DMS53 treated with DMSO at 0.1 percent for 48 hours (cell line): ENCODE measurements around the gene CHD5.

Experiments
- DNase-seq: peaks from one replicate; lab custom pipeline; 2025; ENCODE audit not compliant: unreplicated experiment; lab: John Stamatoyannopoulos, UW

CHD5 gene

DNA sequence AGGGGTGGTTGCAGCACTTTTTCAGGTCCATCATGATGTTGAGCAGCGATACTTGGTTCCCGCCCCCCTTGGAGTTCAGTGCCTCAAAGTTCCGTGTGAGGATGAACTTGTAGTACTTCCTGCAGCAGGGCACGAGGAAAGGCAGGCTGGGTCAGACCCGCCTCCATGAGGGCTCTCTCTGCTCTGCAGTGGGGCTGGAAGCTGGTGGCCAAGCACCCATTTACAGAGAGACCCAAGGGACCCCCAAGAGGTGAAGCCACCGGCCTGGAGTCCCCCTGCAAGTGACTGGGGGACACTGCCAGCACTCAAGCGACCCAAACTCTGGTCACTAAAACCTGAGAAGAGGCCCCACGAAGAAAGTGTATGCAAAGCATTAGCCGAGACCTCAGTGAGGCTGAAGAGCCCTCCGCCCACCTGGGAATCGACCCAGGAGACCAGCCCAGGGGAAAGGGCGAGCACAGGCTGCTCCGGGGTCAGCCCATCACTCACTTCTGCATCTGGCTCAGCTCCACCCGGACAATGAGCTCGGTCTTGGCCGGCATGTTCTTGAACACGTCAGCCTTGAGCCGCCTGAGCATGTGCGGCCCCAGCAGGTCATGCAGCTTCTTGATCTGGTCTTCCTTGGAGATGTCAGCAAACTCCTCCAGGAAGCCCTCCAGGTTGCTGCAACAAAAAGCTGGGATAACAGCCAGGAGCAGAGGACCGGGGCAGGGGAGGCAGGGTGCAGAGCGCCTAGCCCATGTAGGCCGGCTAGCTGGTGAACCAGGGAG, 45.2 kb downstream of the CHD5 start:
- DNase-seq = no peak

DNA sequence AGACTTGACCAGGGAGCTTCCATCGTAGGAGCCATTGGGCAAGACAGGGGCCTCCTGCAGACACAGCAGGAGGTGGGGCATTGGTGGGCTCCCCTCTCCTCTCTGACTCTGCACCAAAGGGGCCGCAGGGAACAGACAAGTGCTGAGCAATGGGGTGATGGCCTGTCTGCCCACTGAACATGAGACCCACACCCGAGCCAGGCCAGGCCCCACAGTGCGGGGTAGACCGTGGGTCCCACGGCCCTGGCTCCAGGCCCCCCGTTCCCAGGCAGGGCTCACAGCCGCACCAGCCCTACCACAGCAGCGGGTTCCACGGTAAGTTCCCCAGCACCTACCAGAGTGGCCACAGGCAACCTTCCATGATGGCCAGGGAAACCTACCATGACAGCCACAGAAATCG, 45.9 kb downstream of the CHD5 start:
- DNase-seq = no peak

DNA sequence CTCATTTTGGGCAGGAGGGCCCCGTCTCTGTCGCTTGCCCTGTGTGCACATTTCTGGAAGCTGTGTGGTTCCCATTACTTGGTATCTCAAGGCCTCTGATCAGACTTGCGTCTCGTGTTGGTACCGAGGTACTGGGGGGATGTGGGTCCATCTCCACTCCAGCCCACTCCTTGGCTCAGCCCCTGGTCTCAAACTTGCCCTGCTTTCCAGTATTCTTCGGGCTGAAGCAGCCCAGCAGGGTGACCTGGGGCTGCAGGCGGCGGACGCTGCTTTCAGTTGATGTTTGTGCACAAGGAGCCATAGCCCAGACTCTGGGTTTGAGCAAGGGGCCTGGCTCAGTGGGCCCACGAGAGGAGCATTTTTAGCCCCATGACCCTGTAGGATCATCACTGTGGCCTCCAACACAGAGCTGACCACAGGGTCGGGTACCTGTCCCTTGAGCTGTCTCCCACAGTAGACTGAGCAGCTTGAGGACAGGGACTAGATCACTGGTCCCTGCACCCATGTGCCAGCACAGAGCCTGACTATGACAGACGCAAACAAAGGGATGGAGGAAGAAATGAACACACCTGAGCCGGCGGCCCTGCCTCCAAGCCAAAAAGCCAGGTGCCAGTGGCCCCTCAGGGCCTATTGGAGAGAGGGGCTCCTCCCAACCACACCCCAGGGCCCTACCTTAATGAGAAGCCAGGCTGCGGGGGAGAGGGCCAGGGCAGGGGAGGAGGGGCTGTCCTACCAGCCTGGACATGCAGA, 46.8 kb downstream of the CHD5 start:
- no peak for DNase-seq

DNA sequence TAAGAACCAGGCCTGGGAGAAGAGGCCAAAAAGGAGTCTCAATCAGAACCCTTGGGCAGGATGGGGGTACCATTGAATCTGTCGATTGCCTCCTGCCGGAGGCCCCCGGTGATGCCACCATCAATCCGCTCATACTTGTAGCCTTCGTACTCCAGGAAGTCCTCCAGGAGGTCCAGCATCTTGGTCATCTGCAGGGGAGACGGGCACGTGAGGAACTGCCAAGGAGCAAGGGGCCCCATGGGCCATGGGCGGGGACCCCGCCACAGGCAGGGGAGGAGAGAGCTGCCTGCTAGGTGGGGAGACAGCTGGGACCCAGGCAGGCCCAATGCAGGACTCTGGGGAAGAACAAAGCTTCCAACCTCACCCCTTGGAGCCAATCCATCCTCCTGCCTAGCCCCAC, 48.6 kb downstream of the CHD5 start:
- DNase-seq = no peak

DNA sequence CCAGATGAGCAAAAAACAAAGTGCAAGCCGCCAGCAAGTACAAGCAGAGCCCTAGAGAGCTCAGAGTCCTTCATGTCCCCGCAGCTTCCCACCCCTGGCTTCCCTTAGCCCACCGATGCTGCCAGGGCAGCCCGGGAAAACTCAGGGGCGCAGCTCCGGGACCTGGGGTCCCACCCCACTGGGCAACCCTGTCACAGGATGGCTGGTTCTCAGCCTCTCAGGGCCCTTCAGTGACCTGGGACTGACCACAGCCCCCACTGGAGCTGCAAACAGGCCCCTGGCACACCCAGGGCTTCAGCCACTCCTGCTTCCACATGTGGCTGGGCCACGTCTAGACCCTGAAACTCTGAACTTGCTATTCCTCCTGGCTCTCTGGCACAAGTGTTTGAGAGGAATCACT, 49.5 kb downstream of the CHD5 start:
- DNase-seq = no peak

DNA sequence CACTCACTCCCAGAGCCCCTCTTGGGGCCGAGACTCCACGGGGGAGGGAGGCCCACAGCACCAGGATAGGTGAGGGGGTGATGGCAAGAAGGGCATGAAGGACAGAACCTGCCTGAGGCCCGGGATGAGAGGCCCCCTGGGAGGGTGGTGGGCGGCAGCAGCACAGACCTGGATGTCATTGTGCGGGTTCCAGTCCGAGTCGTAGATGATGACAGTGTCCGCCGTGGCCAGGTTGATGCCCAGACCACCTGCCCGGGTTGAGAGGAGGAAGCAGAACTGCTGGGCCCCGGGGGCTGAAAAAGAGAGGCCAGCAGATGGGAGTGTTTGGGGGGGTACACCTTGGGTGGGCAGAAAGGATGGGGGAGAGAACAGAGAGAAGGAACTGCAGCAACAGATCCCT, 50.1 kb downstream of the CHD5 start:
- DNase-seq = no peak

DNA sequence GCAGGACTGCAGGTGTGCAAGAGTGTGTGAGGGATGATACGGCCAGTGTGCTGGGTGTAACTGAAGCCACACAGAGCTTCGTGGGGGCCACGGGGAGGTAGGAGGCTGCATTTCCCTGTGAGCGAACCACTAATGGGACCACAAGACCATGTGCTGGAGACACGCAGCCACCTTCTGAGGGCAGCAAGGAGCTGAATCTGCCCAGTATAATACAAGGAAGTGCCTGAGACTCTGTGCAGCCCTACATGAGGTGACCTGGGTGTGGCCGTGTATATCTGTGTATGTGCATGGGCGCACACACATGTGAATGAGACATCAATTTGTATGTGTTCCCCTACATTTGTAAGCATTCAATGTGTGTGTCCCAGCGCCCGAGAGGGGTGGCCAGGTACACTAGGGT, 50.8 kb downstream of the CHD5 start:
- no peak for DNase-seq

DNA sequence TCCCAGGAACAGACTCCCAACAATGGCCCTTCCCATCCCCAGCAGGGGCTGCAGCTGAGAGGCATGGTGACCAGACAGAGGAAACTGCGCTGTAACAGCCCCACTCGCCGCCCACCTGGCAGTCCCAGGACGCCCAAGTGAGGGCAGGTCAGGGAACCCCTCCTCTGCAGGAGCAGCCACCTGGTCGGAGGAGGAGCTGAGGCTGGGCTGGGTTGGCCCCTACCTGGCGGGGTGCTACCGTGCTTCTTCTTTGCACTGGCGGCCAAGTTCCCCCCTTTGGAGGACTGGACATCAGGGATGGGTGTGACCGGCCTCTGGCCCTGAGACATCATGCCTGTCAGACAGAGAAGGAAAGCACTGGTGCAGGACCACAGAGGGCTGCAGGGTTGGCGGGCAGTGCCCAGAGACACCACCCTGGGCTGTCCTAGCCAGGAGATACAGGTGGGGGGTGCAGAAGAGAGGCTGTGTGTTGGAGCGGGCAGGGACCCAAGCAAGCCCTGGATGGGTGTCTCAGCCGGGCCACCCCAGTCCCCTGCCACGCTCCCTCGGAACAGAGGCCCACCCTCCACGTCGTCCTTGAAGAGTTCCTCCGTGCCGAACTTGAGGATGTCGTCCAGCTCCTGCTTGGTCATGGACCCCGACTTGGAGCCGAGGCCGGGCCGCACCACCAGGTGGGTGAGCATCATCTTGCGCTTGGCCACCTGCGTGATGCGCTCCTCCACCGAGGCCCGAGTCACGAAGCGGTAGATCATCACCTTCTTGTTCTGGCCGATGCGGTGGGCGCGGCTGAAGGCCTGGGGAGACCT, 51.6 kb downstream of the CHD5 start:
- DNase-seq = no peak

DNA sequence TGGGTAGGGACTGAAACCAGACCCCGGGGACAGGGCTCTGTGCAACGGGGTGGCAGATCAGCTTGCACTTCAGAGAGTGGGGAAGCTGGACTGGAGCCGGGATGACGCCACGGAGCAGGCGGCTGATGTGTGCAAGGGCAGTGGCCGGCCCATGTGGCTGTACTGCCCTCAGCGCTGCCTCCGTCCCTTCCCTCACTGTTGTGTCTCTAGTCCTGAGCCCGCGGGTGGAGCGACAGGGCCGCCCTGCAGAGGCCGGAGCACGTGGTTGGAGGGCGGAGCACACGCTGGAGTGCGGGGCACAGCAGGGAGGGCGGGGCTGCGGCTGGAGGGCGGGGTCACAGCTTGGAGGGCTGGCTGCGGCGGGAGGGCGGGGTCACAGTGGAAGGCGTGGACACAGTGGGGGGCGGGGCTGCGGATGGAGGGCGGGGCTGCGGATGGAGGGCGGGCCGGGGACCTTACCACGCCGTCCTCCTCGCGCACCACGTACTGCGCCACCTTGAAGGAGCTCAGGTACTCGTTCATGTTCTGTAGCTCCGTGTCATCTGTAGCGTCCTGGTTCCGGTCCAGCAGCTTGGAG, 52.4 kb downstream of the CHD5 start:
- peak; percentile 73 for DNase-seq

DNA sequence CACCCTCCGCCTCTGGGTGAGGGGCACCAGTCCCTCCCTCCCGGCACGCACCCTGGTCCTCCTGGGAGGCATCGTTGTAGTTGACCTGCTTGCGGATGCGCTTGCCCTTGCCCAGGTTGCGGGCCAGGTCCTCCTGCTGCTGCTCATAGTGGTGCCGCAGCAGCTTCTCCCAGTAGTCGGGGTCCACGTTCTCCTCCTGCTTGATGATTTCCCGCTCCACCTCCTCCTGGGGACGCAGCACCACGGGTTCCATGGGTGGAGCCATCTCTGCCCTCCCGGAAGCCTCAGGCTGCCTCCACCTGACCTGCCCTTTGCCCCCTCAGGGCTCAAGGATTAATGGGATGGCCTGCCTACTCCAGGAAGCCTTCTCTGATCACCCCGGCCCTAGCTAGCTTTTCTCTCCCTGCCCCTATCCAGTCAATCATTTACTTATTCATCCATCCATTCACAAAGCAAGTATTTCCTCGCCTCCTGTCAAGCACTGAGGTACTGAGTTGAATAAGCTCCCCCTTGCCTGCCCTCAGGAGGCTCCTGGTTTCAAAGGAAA, 53.5 kb downstream of the CHD5 start:
- no peak for DNase-seq

DNA sequence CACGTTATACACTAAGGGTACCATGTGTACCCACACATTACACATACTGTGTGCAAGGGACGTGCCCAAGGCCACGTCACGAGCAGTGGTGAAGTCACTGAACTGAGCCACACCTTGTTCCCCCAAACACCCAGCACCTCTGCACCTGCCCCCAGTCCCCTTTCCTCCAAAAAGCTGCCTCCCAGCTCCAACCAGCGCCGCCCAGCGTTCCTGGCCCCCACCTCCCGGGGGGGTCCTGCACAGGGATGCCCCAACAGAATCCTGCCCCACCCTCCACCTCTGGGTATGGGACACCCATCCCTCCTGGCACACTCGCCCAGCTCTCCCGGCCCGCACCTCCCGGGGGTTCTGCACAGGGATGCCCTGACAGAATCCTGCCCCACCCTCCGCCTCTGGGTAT, 54.1 kb downstream of the CHD5 start:
- no peak for DNase-seq

DNA sequence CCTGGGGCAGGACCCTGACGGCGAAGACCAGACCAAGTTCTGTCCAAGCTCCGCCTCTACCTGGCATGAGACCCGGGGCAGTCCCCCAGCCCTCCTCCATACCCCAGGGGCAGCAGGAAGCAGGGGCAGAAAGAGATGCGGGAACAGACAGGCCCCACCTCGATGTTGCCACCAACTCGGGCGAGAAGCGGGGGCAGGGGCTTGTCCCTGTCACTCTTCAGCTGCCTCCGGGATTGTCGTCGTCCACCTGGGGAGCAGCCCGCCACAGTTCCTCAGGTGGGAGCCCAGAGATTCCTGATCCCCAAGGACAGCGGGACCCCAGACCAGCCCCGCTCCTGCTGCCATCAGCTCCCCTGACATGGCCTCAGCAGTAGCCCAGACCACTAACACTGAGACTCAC, 54.8 kb downstream of the CHD5 start:
- DNase-seq = no peak

DNA sequence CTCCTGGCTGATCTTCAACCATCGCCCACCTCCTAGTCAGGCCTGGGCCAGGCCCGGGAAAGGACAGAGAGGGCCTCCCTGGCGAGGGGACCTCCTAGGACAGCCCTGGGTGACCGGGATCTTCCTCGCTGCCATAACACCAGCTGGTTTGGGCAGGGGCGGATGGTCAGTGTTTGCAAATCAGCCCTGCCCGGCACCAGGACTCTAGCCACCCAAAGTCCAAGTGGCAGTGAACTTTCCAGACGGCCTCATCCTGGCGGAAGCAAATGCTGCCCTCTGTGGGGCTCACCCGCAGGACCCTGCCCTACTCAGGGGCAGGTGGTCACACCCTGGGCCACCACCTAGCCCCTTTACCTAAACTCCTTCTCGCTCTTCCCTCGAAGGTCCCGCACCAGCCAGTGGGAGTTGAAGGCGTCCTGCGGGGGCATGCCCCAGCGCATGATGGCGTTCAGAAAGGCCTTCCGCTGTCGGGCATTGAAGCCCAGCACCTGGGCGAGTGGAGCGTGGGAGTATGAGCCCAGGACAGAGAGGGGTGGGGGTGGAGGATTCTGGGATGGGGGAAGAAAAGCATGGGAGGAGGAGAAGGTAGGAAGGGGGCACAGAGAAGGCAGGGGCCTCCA, 55.3 kb downstream of the CHD5 start:
- no peak for DNase-seq

DNA sequence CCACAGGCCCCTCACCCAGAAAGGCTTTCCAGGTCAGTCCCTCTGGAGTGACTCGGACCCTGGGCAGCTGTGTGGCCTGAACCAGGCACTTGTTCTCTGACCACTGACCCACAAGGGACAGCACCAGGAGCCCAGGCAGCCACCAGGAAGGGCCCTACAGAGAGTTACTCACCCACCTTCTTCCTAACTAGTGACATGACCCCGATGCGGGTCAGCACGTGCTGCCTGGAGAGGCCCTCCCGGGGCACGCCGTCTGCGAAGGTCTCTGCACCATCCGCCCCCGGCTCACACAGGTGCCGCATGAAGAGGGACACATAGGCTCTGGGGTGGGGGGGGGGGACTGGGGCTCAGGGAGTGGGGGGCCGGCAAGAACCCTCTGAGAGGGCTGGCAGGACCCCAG, 55.8 kb downstream of the CHD5 start:
- no peak for DNase-seq

DNA sequence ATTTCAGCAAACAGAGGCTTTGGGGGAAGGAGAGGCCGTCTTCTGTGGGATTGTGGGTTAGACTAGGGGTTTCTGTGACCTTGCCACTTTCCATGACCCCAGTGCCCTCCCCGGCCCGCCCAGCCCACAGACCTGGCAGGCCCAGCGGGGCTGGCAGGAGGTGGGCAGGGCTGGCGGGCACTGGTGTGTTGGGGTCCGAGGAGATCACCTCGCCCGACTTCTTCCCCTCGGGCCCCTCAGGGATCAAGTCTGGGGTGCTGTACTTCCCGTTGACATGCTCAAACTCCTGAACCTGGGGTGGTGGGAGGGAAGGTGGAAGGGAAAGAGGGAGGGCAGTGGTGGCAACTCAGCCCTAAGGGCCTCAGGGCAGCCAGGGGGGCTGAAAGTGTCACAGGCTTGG, 56.3 kb downstream of the CHD5 start:
- DNase-seq = no peak

DNA sequence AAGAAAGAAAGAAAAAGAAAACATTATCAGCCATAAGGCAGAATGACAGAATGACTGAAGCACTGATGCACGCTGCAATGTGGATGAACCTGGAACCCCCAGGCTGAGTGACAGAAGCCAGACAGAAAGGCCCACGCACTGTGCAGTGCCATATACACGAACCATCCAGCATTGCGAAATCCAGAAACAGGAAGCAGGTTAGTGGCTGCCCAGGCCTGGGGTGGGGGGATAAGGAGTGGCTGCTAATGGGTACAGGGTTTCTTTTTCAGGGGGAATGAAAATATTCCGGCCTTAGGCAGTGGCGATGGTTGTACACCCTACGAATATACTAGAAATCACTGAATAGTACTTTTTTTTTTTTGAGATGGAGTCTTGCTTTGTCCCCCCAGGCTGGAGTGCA, 57.0 kb downstream of the CHD5 start:
- DNase-seq = no peak

DNA sequence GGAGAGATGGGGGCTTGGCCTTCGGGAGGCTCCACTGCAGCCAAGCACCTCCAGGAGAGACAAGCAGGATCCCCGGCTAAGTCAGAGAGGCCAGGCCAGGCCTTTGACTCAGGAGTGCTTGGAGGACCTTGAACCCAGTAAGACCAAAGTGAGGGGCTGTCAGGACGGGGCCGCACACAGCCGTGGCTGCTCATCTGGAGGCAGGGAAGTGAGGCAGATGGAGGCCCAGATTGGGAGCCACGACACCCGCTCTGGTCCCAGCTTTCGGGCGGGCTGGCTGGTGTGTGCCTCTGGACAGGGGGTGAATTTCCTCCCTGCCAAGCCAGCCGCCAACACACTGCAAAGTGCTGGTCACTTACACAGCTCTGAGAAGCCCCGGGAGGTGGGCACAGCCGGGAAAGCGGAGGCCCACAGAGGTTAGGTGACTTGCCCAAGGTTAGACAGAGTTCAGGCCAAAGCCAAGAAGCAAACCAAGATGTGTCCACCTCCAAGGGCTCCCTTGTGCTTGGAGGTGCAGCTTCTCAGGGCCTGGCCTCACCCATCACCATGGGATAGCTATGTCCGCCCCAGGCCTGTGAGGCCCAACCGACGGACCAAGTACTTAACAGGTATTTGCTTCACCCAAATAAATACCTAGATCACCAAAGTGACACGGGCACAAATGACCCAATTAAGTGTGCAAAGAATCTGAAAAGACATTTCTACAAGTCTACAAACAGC, 58.3 kb downstream of the CHD5 start:
- DNase-seq = no peak

DNA sequence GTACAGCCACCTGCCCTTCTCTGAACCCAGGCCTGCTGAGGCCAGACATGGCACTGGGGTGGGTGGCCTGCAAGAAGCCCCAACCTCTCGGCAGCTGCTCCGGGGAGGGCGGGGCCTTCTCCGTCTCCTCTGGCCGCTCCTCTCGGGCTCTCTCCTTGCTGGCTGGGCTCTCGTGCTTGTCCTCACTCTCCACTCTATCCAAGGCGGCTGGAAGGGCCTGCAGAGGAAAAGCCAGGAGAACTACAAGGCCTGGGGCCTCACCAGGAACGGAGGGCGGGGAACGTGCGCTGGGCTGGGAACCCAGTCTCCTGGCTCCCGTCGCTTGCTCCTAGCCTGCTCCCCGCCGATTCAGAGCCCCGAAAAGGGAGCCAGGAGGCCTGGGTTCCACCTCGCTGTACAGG, 59.1 kb downstream of the CHD5 start:
- DNase-seq = no peak

DNA sequence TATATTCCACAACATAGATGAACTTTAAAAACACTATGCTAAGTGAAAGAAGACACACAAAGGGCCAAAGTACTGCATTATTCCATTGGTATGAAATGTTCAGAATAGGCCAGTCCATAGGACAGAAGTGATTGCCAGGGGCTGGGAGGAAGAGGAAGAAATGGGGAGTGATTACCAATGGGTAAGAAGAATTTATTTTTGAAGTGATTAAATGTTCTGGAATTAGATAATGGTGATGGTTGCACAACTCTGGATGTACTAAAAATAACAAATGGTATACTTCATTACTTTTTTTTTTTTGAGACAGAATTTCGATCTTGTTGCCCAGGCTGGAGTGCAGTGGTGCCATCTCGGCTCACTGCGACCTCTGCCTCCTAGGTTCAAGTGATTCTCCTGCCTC, 61.7 kb downstream of the CHD5 start:
- DNase-seq = no peak

DNA sequence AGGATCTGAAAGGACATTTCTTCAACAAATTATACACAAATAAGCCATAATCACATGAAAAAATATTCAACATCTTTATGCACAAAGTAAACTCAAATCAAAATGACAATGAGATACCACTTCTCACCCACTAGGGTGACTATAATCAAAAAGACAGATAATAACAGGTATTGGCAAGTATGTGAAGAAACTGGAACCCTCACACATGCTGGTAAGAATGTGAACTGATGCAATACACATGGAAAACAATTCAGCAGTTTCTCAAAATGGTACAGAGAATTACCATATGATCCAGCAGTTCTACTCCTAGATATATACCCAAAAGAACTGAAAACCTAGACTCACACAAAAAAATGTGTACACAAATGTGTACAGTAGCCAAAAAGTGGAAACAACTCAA, 62.5 kb downstream of the CHD5 start:
- no peak for DNase-seq
